ENCODE measurements around the gene FSTL3.

- TF ChIP-seq SP1 (IDR thresholded peaks at IDR 0.05; ENCODE audit: low read depth), result no peak
- no peak for TF ChIP-seq CTCF (IDR thresholded peaks at IDR 0.05 in 2 of 3, conservative IDR thresholded peaks at IDR 0.05 in 1 of 3; ENCODE audit: borderline replicate concordance in 1 of 3, insufficient read depth in 1 of 3, low read depth in 2 of 3, low read length in 2 of 3)
- no peak for TF ChIP-seq CEBPB (IDR thresholded peaks at IDR 0.05; ENCODE audit: low read depth)
- TF ChIP-seq ZFX (IDR thresholded peaks at IDR 0.05), result no peak
- TF ChIP-seq ZNF274 (IDR thresholded peaks at IDR 0.05; ENCODE audit: low read depth, low read length), result no peak
- no peak for TF ChIP-seq POLR2AphosphoS5 (IDR thresholded peaks at IDR 0.05; ENCODE audit: low read depth, low read length)
- no peak for TF ChIP-seq REST (IDR thresholded peaks at IDR 0.05; ENCODE audit: low read depth)
- TF ChIP-seq POLR2A (IDR thresholded peaks at IDR 0.05; ENCODE audit: borderline replicate concordance, extremely low read depth, insufficient read depth, insufficient read length), result peak; percentile 46
- no peak for TF ChIP-seq YY1 (IDR thresholded peaks at IDR 0.05; ENCODE audit: extremely low read depth, insufficient replicate concordance, low read depth, low read length)
- TF ChIP-seq SRF (IDR thresholded peaks at IDR 0.05; ENCODE audit: low read depth), result no peak
These were observed 43.6 kb upstream of the FSTL3 start for GRCh38 chr19:632579-633067.
